Lower leg skin (tissue), 3 donors: Measurements from ENCODE around the gene RAB3D.

Experiments used
- POLR2A ChIP-seq, 2 donors: fragments of 450-650 bp; IDR thresholded peaks; one replicate each; pipeline ENCODE4 v1.6.1; 2016 to 2017; ENCODE audit warnings: antibody characterized with exemption in 2 of 2, mild to moderate bottlenecking in 1 of 2, moderate library complexity in 1 of 2
- TF ChIP-seq, protein P1 (sequence below), 3 donors: fragments of 450-650 bp; IDR thresholded peaks; one replicate each; pipeline ENCODE4 v1.5.1; 2016; ENCODE audit warnings: antibody characterized with exemption in 3 of 3, mild to moderate bottlenecking in 3 of 3, moderate library complexity in 2 of 3

GRCh38 chr19:11325544-11325943 is 13.9 kb downstream of the RAB3D start:
- TF ChIP-seq, protein P1, sequence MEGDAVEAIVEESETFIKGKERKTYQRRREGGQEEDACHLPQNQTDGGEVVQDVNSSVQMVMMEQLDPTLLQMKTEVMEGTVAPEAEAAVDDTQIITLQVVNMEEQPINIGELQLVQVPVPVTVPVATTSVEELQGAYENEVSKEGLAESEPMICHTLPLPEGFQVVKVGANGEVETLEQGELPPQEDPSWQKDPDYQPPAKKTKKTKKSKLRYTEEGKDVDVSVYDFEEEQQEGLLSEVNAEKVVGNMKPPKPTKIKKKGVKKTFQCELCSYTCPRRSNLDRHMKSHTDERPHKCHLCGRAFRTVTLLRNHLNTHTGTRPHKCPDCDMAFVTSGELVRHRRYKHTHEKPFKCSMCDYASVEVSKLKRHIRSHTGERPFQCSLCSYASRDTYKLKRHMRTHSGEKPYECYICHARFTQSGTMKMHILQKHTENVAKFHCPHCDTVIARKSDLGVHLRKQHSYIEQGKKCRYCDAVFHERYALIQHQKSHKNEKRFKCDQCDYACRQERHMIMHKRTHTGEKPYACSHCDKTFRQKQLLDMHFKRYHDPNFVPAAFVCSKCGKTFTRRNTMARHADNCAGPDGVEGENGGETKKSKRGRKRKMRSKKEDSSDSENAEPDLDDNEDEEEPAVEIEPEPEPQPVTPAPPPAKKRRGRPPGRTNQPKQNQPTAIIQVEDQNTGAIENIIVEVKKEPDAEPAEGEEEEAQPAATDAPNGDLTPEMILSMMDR (IDR thresholded peaks at IDR 0.05) = no peak
- TF ChIP-seq POLR2A (IDR thresholded peaks at IDR 0.05) = no peak
